GM18511 (cell line): Measurements from ENCODE around the gene NFIC.
A peak's percentile ranks its signal among the peaks of the same experiment; 100 is the strongest.
"Not testable (repeated sequence)": the region's sequence is repeated elsewhere in the genome, so short reads cannot be mapped to it uniquely, and the experiment has no call there.

Experiments used
- ATAC-seq: cut with Tn5 transposase; IDR thresholded peaks from one replicate; pipeline ENCODE4 v1.9.1; 2021; ENCODE audit warnings: mild to moderate bottlenecking, moderate library complexity; ENCODE audit not compliant: unreplicated experiment

The NFIC gene

GRCh38 chr19:3415695-3416094, 49.3 kb downstream of the NFIC start:
- no peak for ATAC-seq

DNA sequence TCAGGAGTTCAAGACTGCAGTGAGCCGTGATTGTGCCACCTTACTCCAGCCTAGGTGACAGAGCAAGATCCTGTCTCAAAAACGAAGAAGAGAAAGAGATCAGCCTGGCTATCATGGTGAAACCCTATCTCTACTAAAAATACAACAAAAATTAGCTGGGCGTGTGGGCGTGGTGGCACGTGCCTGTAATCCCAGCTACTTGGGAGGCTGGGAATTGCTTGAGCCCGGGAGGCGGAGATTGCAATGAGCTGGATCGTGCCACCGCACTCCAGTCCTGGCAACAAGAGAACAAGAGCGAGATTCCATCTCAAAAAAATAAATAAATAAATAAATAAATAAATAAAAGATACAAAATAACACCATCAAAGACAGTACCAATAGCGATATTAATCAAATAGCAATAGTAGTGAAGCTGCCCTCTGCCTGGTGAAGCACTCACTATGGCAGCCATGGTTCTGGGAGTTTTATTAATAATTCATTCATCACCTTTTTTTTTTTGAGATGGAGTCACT, 53.9 kb downstream of the NFIC start:
- no peak for ATAC-seq

GRCh38 chr19:3420909-3421619, 54.7 kb downstream of the NFIC start:
- ATAC-seq, result no peak

DNA sequence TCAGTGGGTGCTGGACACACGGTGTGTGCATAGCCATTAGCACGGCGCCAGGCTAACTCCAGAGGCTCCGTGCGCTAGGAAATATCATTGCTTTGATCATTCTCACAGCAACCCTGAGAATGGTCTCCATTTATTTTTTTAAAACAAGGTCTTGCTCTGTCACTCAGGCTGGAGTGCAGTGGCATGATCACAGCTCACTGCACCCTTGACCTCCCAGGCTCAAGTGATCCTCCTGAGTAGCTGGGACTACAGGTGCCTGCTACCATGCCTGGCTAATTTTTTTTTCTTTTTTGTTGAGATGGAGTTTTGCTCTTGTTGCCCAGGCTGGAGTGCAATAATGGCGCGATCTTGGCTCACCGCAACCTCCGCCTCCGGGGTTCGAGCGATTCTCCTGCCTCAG, 55.3 kb downstream of the NFIC start:
- ATAC-seq, result not testable (repeated sequence)

- ATAC-seq, result no peak
Measured at GRCh38 chr19:3423183-3423829, 56.9 kb downstream of the NFIC start.

DNA sequence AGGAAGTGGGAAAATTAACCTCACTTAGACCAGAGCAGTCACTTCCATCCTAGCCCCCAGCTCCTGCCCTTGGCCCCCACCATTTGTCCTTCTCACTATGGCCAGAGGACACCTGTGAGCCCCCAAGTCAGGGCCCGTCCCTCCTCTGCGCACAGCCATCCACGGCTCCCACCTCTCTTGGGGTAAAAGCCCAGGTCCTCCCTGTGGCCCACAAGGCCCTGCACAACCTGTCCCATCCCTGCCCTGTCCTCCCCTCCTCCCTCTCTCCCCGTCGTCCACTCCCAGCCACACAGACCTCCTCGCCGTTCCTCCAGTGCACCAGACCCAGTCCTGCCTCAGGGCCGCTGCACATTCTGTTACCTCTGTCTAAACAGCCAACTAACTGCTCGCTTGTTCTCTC, 60.0 kb downstream of the NFIC start:
- no peak for ATAC-seq

DNA sequence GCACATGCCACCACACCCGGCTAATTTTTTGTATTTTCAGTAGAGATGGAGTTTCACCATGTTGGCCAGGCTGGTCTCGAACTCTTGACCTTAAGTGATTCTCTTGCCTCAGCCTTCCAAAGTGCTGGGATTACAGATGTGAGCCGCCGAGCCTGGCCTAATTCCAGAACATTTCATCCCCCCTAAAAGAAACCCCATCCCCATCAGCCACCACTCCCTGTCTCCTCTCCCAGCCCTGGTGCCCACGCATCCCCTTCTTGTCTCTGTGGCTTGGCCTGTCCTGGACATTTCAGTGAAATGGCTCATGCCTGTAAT, 63.9 kb downstream of the NFIC start:
- ATAC-seq, result not testable (repeated sequence)

DNA sequence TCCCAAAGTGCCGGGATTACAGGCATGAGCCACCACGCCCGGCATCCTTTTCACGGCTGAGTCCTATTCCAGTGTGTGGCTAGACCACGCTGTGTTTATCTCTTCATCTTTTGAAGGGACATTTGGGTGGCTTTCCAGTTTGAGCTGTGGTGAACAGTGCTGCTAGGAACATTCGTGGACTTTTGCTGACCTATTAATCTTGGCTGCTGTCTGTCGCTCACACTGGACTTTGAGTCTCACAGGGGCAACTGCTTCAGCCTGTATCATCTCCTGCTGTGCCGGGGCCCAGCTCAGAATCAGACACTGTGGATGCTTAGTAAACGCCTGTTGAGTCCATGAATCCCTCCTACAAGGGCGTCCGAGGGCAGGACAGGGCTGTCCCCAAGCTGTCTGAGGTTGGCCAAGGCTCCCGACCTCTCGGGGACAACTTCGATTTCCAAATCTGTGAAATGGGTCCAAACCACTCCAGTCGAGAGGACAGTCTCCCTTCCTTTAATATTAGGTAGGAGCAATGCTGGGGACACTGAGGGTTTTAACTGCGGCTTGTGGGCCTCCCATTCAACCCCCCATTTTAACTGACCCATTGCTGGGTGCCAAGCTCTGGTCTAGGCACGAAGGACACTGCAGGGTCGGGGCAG, 65.5 kb downstream of the NFIC start:
- no peak for ATAC-seq

- ATAC-seq, result no peak
Measured at GRCh38 chr19:3433313-3433712, 66.9 kb downstream of the NFIC start.

- no peak for ATAC-seq
Measured at GRCh38 chr19:3433805-3434540, 67.6 kb downstream of the NFIC start.

GRCh38 chr19:3434630-3435553, 68.5 kb downstream of the NFIC start:
- peak; percentile 90 for ATAC-seq

DNA sequence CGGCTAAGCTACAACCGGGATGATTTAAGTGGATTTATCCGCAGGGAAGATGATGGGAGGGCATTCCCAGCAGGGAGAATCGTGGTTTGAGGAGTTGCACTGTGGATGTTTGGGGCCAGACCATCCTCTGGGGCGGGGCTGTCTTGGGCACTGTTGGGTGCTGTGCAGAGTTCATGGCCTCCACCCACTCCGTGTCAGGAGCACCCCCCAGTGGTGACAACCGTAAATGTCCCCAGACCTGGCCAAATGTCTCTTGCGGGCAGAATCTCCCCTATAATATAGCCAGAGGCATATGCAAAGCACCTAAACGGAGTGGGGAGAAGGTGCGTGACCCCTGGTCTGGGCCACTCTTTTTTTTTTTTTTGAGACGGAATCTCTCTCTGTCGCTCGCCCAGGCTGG, 73.7 kb downstream of the NFIC start:
- no peak for ATAC-seq

DNA sequence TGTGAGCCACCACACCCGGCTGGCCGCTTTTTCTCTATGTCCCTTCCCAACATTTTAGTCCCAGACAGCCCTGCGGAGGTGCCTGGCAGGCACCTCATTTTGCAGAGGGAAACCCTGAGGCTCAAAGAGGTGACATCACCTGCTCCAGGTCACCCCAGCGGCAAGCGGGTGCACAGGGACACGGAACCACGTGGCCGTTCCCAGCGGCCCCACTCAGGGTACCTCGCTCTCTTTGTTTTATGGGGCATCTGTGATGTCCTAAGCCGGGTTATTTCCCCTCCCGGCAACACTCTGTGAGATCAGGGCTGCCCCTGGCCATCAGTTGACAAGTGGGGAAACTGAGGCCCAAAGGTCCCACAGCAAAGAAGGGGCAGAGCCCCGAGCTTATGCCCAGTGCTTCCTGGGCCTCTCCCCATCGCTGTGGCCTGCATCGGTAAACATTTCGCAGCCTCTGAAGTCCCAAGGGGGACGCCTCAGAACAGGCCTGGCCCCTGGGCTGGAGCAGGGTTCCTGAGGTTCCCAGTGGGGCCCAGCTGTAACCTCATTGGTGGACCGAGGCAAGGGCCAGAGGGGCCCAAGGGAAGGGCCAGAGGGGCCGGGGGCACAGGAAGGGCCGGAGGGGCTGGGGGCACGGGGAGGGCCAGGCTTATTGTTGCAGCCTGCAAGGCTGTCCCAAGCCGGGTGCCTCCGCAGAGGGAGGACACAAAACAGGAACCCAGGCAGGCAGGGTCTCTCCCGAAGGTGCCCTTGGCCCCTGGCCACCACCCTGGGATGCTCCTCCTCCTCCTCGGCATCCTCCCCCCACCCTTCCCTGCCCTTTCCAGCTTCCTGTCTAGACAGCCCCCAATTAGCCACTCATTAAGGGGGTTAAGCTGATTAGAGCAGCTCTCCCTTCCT, 75.0 kb downstream of the NFIC start:
- no peak for ATAC-seq

GRCh38 chr19:3441986-3442329, 75.6 kb downstream of the NFIC start:
- ATAC-seq, result no peak

DNA sequence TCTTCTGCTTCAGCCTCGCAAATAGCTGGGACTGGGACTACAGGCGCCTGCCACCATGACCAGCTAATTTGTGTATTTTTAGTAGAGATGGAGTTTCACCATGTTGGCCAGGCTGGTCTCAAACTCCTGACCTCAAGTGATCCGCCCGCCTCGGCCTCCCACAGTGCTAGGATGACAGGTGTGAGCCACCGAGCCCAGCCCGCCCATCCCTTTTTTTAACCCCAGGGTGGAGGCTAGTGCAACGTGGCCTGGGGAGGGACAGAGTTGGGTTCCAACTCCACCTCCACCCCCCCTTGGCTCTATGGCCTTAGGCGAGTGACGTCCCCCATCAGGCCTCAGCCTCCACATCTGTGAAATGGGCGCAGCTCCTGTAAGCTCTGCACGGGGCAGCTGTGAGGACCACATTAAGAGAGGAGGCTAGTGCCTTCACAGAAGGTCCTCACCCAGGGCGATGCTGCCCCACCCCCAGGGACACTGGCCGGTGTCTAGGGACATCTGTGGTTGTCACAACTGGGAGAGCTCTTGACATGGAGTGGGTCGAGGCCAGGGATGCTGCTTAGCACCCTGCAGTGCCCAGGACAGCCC, 76.2 kb downstream of the NFIC start:
- no peak for ATAC-seq

GRCh38 chr19:3443840-3444694, 77.7 kb downstream of the NFIC start:
- no peak for ATAC-seq

DNA sequence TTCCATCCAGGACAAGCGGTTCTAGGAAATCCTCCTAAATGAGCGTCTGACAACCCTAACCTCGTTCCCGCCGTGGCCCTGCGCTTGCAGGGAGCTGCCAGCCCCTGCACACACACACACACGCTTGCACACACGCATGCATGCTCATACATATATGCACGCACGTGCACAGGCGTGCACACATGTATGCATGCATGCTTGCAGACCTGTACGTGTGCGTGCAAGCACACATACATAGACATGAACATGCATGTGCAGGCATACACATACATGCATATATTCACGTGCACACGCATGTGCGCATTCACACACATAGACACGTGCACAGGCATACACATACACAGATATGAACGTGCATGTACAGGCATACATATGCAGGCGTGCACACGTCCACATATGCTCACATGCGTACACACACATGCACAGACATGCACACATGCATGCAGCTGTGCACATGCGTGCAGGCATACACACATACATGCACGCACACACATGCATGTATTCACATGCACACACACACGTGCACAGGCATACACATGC, 78.4 kb downstream of the NFIC start:
- ATAC-seq, result no peak

DNA sequence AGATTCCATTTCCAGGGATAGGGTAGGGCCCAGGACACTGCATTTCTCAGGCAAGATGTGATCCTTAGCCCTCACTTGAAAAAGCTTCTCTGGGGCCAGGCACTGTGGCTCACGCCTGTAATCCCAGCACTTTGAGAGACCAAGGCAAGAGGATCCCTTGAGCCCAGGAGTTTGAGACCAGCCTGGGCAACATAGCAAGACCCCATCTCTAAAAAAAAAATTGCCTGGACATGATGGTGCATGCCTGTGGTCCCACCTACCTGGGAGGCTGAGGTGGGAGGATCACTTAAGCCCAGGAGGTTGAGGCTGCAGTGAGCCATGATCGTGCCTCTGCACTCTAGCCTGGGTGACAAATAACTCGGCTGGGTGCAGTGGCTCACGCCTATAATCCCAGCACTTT, 80.3 kb downstream of the NFIC start:
- ATAC-seq, result not testable (repeated sequence)
